NB4 (cell line): ENCODE measurements around the gene TMEM45A.

Source experiments
- DNase-seq: peaks from one replicate; pipeline ENCODE4 v3.0.0; 2010; ENCODE audit warnings: low read depth
- H3K4me3 ChIP-seq: one replicate; pipeline ENCODE4 v1.5.1; 2011; ENCODE audit warnings: mild to moderate bottlenecking, low read depth, low read length, moderate library complexity
- CTCF ChIP-seq: IDR thresholded peaks from one replicate; pipeline ENCODE4 v1.5.1; 2012; ENCODE audit warnings: low read depth, low read length
- MYC ChIP-seq: IDR thresholded peaks from 2 replicates; pipeline ENCODE4 v1.6.1; 2011; ENCODE audit warnings: low read depth, low read length
- POLR2A ChIP-seq: IDR thresholded peaks from 2 replicates; pipeline ENCODE4 v1.6.1; 2011; ENCODE audit warnings: mild to moderate bottlenecking; ENCODE audit not compliant: insufficient read length; ENCODE audit errors: extremely low read depth
- TF ChIP-seq, protein P1 (sequence below): IDR thresholded peaks from 2 replicates; pipeline ENCODE4 v1.6.1; 2011; ENCODE audit warnings: low read depth, low read length

TMEM45A gene

DNA sequence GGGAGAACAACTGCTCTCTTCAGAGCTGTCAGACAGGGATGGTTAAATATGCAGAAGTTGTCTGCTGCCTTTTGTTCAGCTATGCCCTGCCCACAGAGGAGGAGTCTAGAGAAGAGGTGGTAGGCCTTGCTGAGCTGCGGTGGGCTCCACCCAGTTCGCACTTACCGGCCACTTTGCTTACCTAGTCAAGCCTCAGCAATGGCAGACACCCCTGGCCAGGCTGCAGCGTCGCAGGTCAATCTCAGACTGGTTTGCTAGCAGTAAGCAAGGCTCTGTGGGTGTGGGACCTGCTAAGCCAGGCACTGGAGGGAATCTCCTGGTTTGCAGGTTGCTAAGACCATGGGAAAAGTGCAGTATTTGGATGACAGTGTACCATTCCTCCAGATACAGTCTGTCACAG lies 12.3 kb upstream of the TMEM45A start:
- no peak overlapping the region for H3K4me3 ChIP-seq

DNA sequence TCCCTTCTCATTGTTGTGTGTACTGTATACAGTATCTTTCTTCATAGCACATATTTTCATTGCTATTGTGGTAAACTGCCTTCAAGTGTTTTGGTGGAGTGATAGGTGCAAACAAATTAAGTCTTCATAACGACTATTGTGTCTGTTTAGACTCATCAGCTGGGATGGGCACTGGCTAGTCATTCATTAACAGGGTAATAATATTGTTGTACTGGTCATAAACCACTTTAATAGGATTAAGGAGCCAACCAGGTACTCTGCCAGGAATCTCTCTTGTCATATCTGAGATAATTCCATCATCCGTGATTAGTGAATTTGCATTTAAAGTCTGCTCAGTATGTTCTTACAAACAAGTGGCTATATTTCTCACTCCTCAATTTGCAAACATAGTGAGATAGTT lies 10.2 kb upstream of the TMEM45A start:
- no peak for DNase-seq
- no peak overlapping the region for H3K4me3 ChIP-seq
- TF ChIP-seq CTCF (no peak), MYC (no peak), POLR2A (no peak)
- TF ChIP-seq, protein P1, sequence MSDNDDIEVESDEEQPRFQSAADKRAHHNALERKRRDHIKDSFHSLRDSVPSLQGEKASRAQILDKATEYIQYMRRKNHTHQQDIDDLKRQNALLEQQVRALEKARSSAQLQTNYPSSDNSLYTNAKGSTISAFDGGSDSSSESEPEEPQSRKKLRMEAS, result no peak

More for the DNA sequence above, 12.3 kb upstream of the TMEM45A start:
- TF ChIP-seq MYC (no peak), POLR2A (no peak), CTCF (no peak)
- TF ChIP-seq, protein P1, result no peak
- DNase-seq, result no peak

- TF ChIP-seq CTCF (no peak), MYC (no peak), POLR2A (no peak)
- TF ChIP-seq, protein P1, result no peak
- H3K4me3 ChIP-seq, result no peak overlapping the region
- DNase-seq, result no peak
Measured at GRCh38 chr3:100483529-100483928, 8.9 kb upstream of the TMEM45A start.

DNA sequence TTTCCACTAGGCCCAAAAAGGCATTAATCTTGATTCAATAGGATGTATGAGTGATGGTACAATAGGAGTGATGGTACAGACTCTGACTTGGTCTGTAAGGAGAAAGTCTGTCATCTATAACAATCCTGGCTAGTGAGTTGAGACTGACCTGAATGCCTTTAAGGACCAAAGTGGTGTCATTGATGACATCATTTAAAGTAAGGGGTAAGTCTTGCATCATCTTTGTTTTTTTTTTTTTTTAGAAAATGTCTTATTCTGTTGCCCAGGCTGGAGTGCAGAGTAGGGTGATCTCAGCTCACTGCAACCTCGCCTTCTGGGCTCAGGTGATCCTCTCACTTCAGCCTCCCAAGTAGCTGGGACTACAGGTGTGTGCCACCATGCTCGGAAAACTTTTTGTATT lies 5.6 kb upstream of the TMEM45A start:
- no peak for DNase-seq
- no peak overlapping the region for H3K4me3 ChIP-seq
- TF ChIP-seq MYC, result no peak
- no peak for TF ChIP-seq CTCF
- TF ChIP-seq POLR2A, result no peak
- TF ChIP-seq, protein P1, result no peak

DNA sequence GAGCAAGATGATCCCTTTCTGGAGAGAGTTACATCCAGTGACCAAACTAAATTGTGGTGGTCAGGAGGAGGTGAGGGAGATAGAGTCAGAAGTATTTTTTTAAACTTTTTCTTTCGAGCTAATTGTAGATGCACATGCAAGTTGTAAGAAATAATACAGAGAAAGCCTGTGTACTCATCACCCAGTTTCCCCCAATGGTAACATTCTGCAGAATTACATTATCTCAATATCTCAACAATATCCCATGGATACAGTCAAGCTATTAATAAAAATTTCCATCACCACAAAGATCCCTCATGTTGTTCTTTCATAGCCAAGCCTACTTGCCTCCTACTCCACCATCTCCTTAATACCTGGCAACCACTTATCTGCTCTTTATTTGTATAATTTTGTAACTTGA lies 3.3 kb upstream of the TMEM45A start:
- no peak for TF ChIP-seq MYC
- DNase-seq, result no peak
- no peak overlapping the region for H3K4me3 ChIP-seq

GRCh38 chr3:100496711-100497261 lies 4.4 kb downstream of the TMEM45A start:
- H3K4me3 ChIP-seq, result no peak overlapping the region
- DNase-seq, result no peak
- TF ChIP-seq CTCF, result no peak
- TF ChIP-seq, protein P1, result no peak
- no peak for TF ChIP-seq MYC
- TF ChIP-seq POLR2A, result no peak
